Right forelimb (tissue), 1 donor: ENCODE data around the gene CEP85.

Source experiments
- DNase-seq: peaks from one replicate; pipeline ENCODE4 v3.0.0-alpha.2; 2018

Gene CEP85

GRCh38 chr1:26233903-26234643, at the start of gene CEP85:
Gene CEP85, plus strand, starts transcription at chr1:26234200. Its CDS starts 5,584 bp downstream, at chr1:26239784.
- peak; percentile 99 for DNase-seq

- no peak for DNase-seq
Measured at GRCh38 chr1:26184883-26185282, 49.1 kb upstream of the CEP85 start.

GRCh38 chr1:26187882-26188281, 46.1 kb upstream of the CEP85 start:
- DNase-seq, result no peak

GRCh38 chr1:26188477-26188876, 45.5 kb upstream of the CEP85 start:
- no peak for DNase-seq

GRCh38 chr1:26189331-26189730, 44.7 kb upstream of the CEP85 start:
- no peak for DNase-seq

GRCh38 chr1:26189751-26190275, 44.2 kb upstream of the CEP85 start:
- no peak for DNase-seq

GRCh38 chr1:26190373-26190987, 43.5 kb upstream of the CEP85 start, which contains the start of gene CATSPER4:
Gene CATSPER4, plus strand, starts transcription at chr1:26190602. Its CDS starts 26 bp downstream, at chr1:26190628.
- no peak for DNase-seq

GRCh38 chr1:26191739-26192138, 42.3 kb upstream of the CEP85 start:
- no peak for DNase-seq

GRCh38 chr1:26195805-26196204, 38.2 kb upstream of the CEP85 start:
- no peak for DNase-seq

GRCh38 chr1:26197301-26197700, 36.7 kb upstream of the CEP85 start:
- DNase-seq, result no peak

GRCh38 chr1:26197813-26198212, 36.2 kb upstream of the CEP85 start:
- DNase-seq, result no peak

GRCh38 chr1:26200413-26200812, 33.6 kb upstream of the CEP85 start:
- DNase-seq, result no peak

GRCh38 chr1:26203642-26204318, 30.2 kb upstream of the CEP85 start:
- no peak for DNase-seq

- DNase-seq, result no peak
Measured at GRCh38 chr1:26210147-26210870, 23.7 kb upstream of the CEP85 start.

- no peak for DNase-seq
Measured at GRCh38 chr1:26212726-26213125, 21.3 kb upstream of the CEP85 start.

GRCh38 chr1:26213335-26213905, 20.6 kb upstream of the CEP85 start:
- no peak for DNase-seq

- no peak for DNase-seq
Measured at GRCh38 chr1:26215246-26215645, 18.8 kb upstream of the CEP85 start.

- no peak for DNase-seq
Measured at GRCh38 chr1:26218906-26219494, 15.0 kb upstream of the CEP85 start.

- DNase-seq, result no peak
Measured at GRCh38 chr1:26220199-26220912, 13.6 kb upstream of the CEP85 start.

GRCh38 chr1:26221094-26221493, 12.9 kb upstream of the CEP85 start:
- DNase-seq, result no peak

GRCh38 chr1:26224606-26225005, 9.4 kb upstream of the CEP85 start:
- DNase-seq, result no peak
